Measurements from ENCODE around the gene MAN2A2. TPM values are rescaled to one million over a fixed set of nuclear protein-coding genes. Genes with fewer than 3 reads are reported as not detected.

MAN2A2 gene
- total RNA-seq, 4 donors from 2014 or later: 51.3 to 91.9 (median 62.2) TPM

GRCh38 chr15:90860450-90860849 lies 42.7 kb upstream of the MAN2A2 start:
- Histone ChIP-seq H3K9me3 (no peaks in the 10 kb centered on the region), H3K27ac (no peak overlapping the region), H3K36me3 (no peaks in the 10 kb centered on the region), H3K27me3 (no peaks in the 10 kb centered on the region), H3K4me3 (no peak overlapping the region), H3K4me1 (peaks cover 18% of the 10 kb centered on the region)
- WGBS: 83% methylated on average over 7 of the region's 7 CpGs
- TF ChIP-seq CTCF (IDR thresholded peaks at IDR 0.05) (no peak), POLR2A (IDR thresholded peaks at IDR 0.05) (no peak), EP300 (IDR thresholded peaks at IDR 0.05) (no peak), POLR2AphosphoS5 (IDR thresholded peaks at IDR 0.05) (no peak)
- DNase-seq (ENCODE audit: low spot score in 2 of 2): no peak

- TF ChIP-seq CTCF (IDR thresholded peaks at IDR 0.05): no peak
- no peak for TF ChIP-seq POLR2AphosphoS5 (IDR thresholded peaks at IDR 0.05)
- TF ChIP-seq EP300 (IDR thresholded peaks at IDR 0.05): no peak
- no peak for TF ChIP-seq POLR2A (IDR thresholded peaks at IDR 0.05)
- no peak for DNase-seq (ENCODE audit: low spot score in 2 of 2)
- H3K4me1 ChIP-seq: peaks cover 18% of the 10 kb centered on the region
- WGBS: 86% methylated on average over 14 of the region's 14 CpGs
- no peaks in the 10 kb centered on the region for H3K36me3 ChIP-seq
- H3K27ac ChIP-seq: no peak overlapping the region
- H3K27me3 ChIP-seq: no peaks in the 10 kb centered on the region
- no peak overlapping the region for H3K4me3 ChIP-seq
- H3K9me3 ChIP-seq: no peaks in the 10 kb centered on the region
Observed at GRCh38 chr15:90860942-90861675, 42.0 kb upstream of the MAN2A2 start.

GRCh38 chr15:90862487-90862886 lies 40.6 kb upstream of the MAN2A2 start:
- no peak for DNase-seq (ENCODE audit: low spot score in 2 of 2)
- no peak overlapping the region for H3K27ac ChIP-seq
- no peak overlapping the region for H3K4me3 ChIP-seq
- no peak for TF ChIP-seq POLR2A (IDR thresholded peaks at IDR 0.05)
- no peak for TF ChIP-seq POLR2AphosphoS5 (IDR thresholded peaks at IDR 0.05)
- no peak for TF ChIP-seq EP300 (IDR thresholded peaks at IDR 0.05)
- TF ChIP-seq CTCF (IDR thresholded peaks at IDR 0.05): no peak
- no peaks in the 10 kb centered on the region for H3K27me3 ChIP-seq
- no peaks in the 10 kb centered on the region for H3K9me3 ChIP-seq
- H3K4me1 ChIP-seq: peaks cover 27% of the 10 kb centered on the region
- H3K36me3 ChIP-seq: no peaks in the 10 kb centered on the region
- WGBS: 88% methylated on average over 6 of the region's 6 CpGs

GRCh38 chr15:90862964-90863778 lies 39.9 kb upstream of the MAN2A2 start:
- DNase-seq (ENCODE audit: low spot score in 2 of 2): no peak
- TF ChIP-seq POLR2A (IDR thresholded peaks at IDR 0.05) (no peak), EP300 (IDR thresholded peaks at IDR 0.05) (no peak), CTCF (IDR thresholded peaks at IDR 0.05) (no peak), POLR2AphosphoS5 (IDR thresholded peaks at IDR 0.05) (no peak)
- Histone ChIP-seq H3K27ac (no peak overlapping the region), H3K4me3 (no peak overlapping the region), H3K27me3 (no peaks in the 10 kb centered on the region), H3K36me3 (no peaks in the 10 kb centered on the region), H3K4me1 (peaks cover 34% of the 10 kb centered on the region), H3K9me3 (no peaks in the 10 kb centered on the region)
- WGBS: 54% methylated on average over 3 of the region's 5 CpGs

- WGBS: 84% methylated on average over 4 of the region's 4 CpGs
- Histone ChIP-seq H3K27me3 (no peaks in the 10 kb centered on the region), H3K36me3 (no peaks in the 10 kb centered on the region), H3K4me1 (peaks cover 42% of the 10 kb centered on the region), H3K9me3 (no peaks in the 10 kb centered on the region), H3K27ac (no peak overlapping the region), H3K4me3 (no peak overlapping the region)
- TF ChIP-seq POLR2A (IDR thresholded peaks at IDR 0.05) (no peak), POLR2AphosphoS5 (IDR thresholded peaks at IDR 0.05) (no peak), EP300 (IDR thresholded peaks at IDR 0.05) (no peak)
- DNase-seq (ENCODE audit: low spot score in 2 of 2): no peak
Observed at GRCh38 chr15:90863987-90864386, 39.1 kb upstream of the MAN2A2 start.
